Measurements from ENCODE around the gene INPP5B. TPM values are rescaled to one million over a fixed set of nuclear protein-coding genes. Genes with fewer than 3 reads are reported as not detected.

The INPP5B gene
- total and polyA plus RNA-seq, 9 of the 15 experiments (the other 6 are each of a cell fraction or from before 2014, with no cell fraction given) = 14.1 to 28.7 (median 20.9) TPM

DNA sequence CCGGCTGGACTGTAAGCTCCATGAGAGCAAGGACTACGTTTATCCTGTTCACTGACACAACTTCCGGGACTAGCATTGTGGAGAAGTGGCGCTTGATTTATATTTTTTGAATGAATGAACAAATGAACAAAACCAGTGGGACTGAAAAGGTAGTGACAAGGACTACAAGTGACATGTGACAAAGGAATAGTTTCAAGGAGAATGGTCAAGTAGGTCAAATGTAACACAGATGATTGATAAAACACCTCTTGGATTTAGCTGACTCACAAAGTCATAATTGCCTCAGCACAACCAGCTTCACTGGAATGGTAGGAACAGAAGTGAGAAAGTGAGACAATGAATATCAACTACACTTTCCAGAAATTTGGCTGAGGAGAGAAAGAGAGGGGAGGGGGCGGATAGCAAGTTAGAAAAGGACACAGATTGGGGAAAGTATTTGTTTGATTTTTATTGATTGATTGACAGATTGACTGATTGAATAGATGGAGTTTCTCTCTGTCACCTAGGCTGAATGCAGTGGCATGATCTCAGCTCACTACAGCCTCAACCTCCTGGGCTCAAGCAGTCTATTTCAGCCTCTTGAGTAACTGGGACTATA, 101.7 kb downstream of the INPP5B start:
- no peaks in the 10 kb centered on the region for H3K9me3 ChIP-seq (replicated peaks; ENCODE audit: control insufficient read depth, insufficient read depth, low read depth, low read length)
- DNase-seq (ENCODE audit: extremely low read depth in 1 of 4, low spot score in 3 of 4) (no peak), FAIRE-seq (peak; percentile 15), ATAC-seq (0 out of 3 replicates have a peak, but pooled peaks have one; percentile 15)
- H3K9ac ChIP-seq (ENCODE audit: insufficient read depth in 1 of 2, low read depth in 2 of 2, low read length in 2 of 2) = no peak overlapping the region
- H3K4me2 ChIP-seq (ENCODE audit: insufficient read depth, low read length) = no peak overlapping the region
- H4K20me1 ChIP-seq (replicated peaks; ENCODE audit: control insufficient read depth, insufficient read depth, low read length) = no peaks in the 10 kb centered on the region
- BruUV-seq (replicated peaks) = no TSS peak
- POLR2A ChIA-PET = interaction anchor here (0.8 to 2.8 kb wide), 3 partner anchors 11 to 181 kb away, joined by 3 to 8 read pairs (median 3); partner anchors contain the start of gene MTF1
- H3K36me3 ChIP-seq (ENCODE audit: control insufficient read depth, insufficient read depth, low read length) = peaks cover 40% of the 10 kb centered on the region
- no peaks in the 10 kb centered on the region for H3K9me1 ChIP-seq (ENCODE audit: control insufficient read depth, insufficient read depth, low read length)
- in situ Hi-C loops (cut with MboI) = no loop called here
- H3K4me3 ChIP-seq = no peak overlapping the region
- H3K79me2 ChIP-seq (ENCODE audit: control insufficient read depth, insufficient read depth, low read length) = peaks cover 37% of the 10 kb centered on the region
- no peak overlapping the region for H2AFZ ChIP-seq (ENCODE audit: low read depth, low read length)
- intact Hi-C loops (cut with micrococcal nuclease) = no loop called here
- no peak overlapping the region for H3K27ac ChIP-seq (ENCODE audit: extremely low read depth, low read depth, low read length)
- WGBS (ENCODE audit: insufficient coverage, low coverage, missing lambda C conversion rate) = 76% methylated on average over 5 of the region's 5 CpGs
- peaks cover 0 to 20% of the 10 kb centered on the region in 2 experiments; a peak in 2 of 5 replicates for H3K4me1 ChIP-seq (replicated peaks in 1 of 2; ENCODE audit: control insufficient read depth in 2 of 2, insufficient read depth in 2 of 2, low read length in 2 of 2)
- CTCF ChIA-PET (ENCODE audit: low intra/inter-chr PET ratio) = no interaction called here
- H3K27me3 ChIP-seq (ENCODE audit: control insufficient read depth in 2 of 2, insufficient read depth in 2 of 2, low read length in 2 of 2) = no peaks in the 10 kb centered on the region
- TF ChIP-seq, protein P1, sequence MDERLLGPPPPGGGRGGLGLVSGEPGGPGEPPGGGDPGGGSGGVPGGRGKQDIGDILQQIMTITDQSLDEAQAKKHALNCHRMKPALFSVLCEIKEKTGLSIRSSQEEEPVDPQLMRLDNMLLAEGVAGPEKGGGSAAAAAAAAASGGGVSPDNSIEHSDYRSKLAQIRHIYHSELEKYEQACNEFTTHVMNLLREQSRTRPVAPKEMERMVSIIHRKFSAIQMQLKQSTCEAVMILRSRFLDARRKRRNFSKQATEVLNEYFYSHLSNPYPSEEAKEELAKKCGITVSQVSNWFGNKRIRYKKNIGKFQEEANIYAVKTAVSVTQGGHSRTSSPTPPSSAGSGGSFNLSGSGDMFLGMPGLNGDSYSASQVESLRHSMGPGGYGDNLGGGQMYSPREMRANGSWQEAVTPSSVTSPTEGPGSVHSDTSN (CRISPR knock-in tag; IDR thresholded peaks at IDR 0.05; ENCODE audit: low read depth) = no peak
- TF ChIP-seq, protein P1 (tag; conservative IDR thresholded peaks at IDR 0.05; ENCODE audit: low read depth) = peak; percentile 61; the same call in 1 of the 2 replicates
- no peak for TF ChIP-seq KDM1A (IDR thresholded peaks at IDR 0.05)
- TF ChIP-seq, protein P2, sequence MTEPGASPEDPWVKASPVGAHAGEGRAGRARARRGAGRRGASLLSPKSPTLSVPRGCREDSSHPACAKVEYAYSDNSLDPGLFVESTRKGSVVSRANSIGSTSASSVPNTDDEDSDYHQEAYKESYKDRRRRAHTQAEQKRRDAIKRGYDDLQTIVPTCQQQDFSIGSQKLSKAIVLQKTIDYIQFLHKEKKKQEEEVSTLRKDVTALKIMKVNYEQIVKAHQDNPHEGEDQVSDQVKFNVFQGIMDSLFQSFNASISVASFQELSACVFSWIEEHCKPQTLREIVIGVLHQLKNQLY (CRISPR knock-in tag; conservative IDR thresholded peaks at IDR 0.05) = no peak
- peak; percentile 28 for TF ChIP-seq MEIS2 (IDR thresholded peaks at IDR 0.05; ENCODE audit: partially characterized antibody)
- TF ChIP-seq FOXK1 (CRISPR knock-in tag; IDR thresholded peaks at IDR 0.05; ENCODE audit: borderline replicate concordance) = no peak
- no peak for TF ChIP-seq SMAD3 (CRISPR knock-in tag; conservative IDR thresholded peaks at IDR 0.05)
- TF ChIP-seq NR2C1 (IDR thresholded peaks at IDR 0.05) = no peak
- 0 out of 2 replicates have a peak, but pooled peaks have one; percentile 58 for TF ChIP-seq NR2C1 (tag; IDR thresholded peaks at IDR 0.05)
- TF ChIP-seq ZNF695 (CRISPR knock-in tag; IDR thresholded peaks at IDR 0.05) = no peak
- TF ChIP-seq MED1 (CRISPR knock-in tag; IDR thresholded peaks at IDR 0.05; ENCODE audit: borderline replicate concordance) = no peak
- TF ChIP-seq, protein P3, sequence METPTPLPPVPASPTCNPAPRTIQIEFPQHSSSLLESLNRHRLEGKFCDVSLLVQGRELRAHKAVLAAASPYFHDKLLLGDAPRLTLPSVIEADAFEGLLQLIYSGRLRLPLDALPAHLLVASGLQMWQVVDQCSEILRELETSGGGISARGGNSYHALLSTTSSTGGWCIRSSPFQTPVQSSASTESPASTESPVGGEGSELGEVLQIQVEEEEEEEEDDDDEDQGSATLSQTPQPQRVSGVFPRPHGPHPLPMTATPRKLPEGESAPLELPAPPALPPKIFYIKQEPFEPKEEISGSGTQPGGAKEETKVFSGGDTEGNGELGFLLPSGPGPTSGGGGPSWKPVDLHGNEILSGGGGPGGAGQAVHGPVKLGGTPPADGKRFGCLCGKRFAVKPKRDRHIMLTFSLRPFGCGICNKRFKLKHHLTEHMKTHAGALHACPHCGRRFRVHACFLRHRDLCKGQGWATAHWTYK (CRISPR knock-in tag; IDR thresholded peaks at IDR 0.05) = no peak
- TF ChIP-seq EGR1 (conservative IDR thresholded peaks at IDR 0.05) = no peak
- TF ChIP-seq NR1H2 (CRISPR knock-in tag; IDR thresholded peaks at IDR 0.05) = no peak
- TF ChIP-seq NR2C2 (CRISPR knock-in tag; IDR thresholded peaks at IDR 0.05) = no peak
- TF ChIP-seq NR2C2 (tag; IDR thresholded peaks at IDR 0.05) = peak; percentile 35; the same call in 1 of the 2 replicates
- peak; percentile 69 for TF ChIP-seq MAFG (tag; conservative IDR thresholded peaks at IDR 0.05)
- TF ChIP-seq TCF7L2 (IDR thresholded peaks at IDR 0.05; ENCODE audit: low read depth, low read length) = no peak

Data from K562 (cell line).